ENCODE results near the gene TELO2.
"Not testable (repeated sequence)": the region's sequence is repeated elsewhere in the genome, so short reads cannot be mapped to it uniquely, and the experiment has no call there.

The TELO2 gene

DNA sequence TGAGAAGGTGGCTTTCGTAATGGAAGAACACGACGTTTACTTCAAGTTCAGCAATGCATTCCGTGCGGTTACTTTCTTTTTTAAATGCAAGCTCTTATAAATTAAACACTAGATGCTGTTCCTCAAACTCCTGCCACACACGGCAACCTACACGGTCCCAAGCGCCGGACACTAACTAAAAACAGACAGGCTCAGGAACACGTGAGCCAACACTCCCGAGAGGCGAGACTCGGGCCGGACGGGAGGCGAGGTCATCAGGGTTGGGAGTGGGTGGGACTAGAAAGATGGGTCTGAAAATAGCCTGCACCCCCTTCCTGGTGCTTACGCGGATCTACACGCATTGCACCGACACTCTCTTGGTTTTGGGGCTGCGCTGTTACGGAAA lies 24.7 kb upstream of the TELO2 start:
- H4K91ac ChIP-seq (ENCODE audit: low read depth, low read length) = no peak overlapping the region
- DNase-seq = no peak
- no peak overlapping the region for H3K4me2 ChIP-seq (ENCODE audit: low read length)
- no peak overlapping the region for H3K27ac ChIP-seq (ENCODE audit: low read depth, low read length)
- H2BK5ac ChIP-seq (ENCODE audit: low read depth, low read length, poor library complexity) = no peak overlapping the region
- H3K79me1 ChIP-seq (ENCODE audit: low read length) = no peaks in the 10 kb centered on the region
- H3K14ac ChIP-seq (ENCODE audit: low read length) = no peak overlapping the region
- peaks cover 2% of the 10 kb centered on the region for H3K9me3 ChIP-seq (ENCODE audit: insufficient read depth, low read depth, low read length)
- peaks cover 13 to 15% of the 10 kb centered on the region in 2 experiments for H3K4me1 ChIP-seq (ENCODE audit: control insufficient read depth in 1 of 2, insufficient read depth in 2 of 2, low read length in 2 of 2)
- H3K36me3 ChIP-seq (ENCODE audit: control insufficient read depth in 1 of 2, insufficient read depth in 2 of 2, low read length in 2 of 2) = peaks cover 5 to 6% of the 10 kb centered on the region in 2 experiments
- H3K9ac ChIP-seq (ENCODE audit: low read length) = no peak overlapping the region
- H2AFZ ChIP-seq (ENCODE audit: insufficient read depth, low read length, poor library complexity) = no peak overlapping the region
- H4K8ac ChIP-seq (ENCODE audit: low read depth, low read length) = no peak overlapping the region
- H3K27me3 ChIP-seq (ENCODE audit: insufficient read depth, low read length) = no peaks in the 10 kb centered on the region
- H3K79me2 ChIP-seq (ENCODE audit: control insufficient read depth, insufficient read depth, low read length, poor library complexity) = no peaks in the 10 kb centered on the region
- H2BK12ac ChIP-seq (ENCODE audit: low read length) = no peak overlapping the region
- H3K4ac ChIP-seq (ENCODE audit: low read depth, low read length) = no peak overlapping the region
- no CpG with 5 or more reads among the region's 22 CpGs for WGBS (ENCODE audit: extremely low coverage, insufficient coverage, insufficient read length)
- H2AK5ac ChIP-seq (ENCODE audit: low read length) = no peak overlapping the region
- H4K12ac ChIP-seq (ENCODE audit: low read depth, low read length) = no peak overlapping the region
- no peak overlapping the region for H3K18ac ChIP-seq (ENCODE audit: low read length)
- H2BK120ac ChIP-seq (ENCODE audit: insufficient read depth, low read length, poor library complexity) = no peak overlapping the region
- no peak overlapping the region for H3K4me3 ChIP-seq (ENCODE audit: low read depth, low read length)
- no peak overlapping the region for H3K23ac ChIP-seq (ENCODE audit: low read length)

DNA sequence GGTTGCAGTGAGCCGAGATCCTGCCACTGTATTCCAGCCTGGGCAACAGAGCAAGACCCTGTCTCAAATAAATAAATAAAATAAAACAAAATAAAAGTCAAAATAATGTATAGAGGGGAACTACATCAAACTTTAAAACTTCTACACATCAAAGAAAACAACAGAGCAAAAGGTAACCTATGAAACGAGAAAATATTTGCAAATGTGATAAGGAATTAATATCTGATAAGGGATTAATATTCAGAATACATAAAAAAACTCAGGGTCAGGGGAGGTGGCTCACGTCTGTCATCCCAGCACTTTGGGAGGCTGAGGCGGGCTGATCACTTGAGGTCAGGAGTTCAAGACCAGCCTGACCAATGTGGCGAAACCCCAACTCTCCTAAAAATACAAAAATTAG lies 24.0 kb upstream of the TELO2 start:
- H4K12ac ChIP-seq (ENCODE audit: low read depth, low read length); H2BK120ac ChIP-seq (ENCODE audit: insufficient read depth, low read length, poor library complexity); H3K36me3 ChIP-seq (ENCODE audit: control insufficient read depth in 1 of 2, insufficient read depth in 2 of 2, low read length in 2 of 2); H3K79me2 ChIP-seq (ENCODE audit: control insufficient read depth, insufficient read depth, low read length, poor library complexity); H3K4ac ChIP-seq (ENCODE audit: low read depth, low read length); H2BK5ac ChIP-seq (ENCODE audit: low read depth, low read length, poor library complexity); H3K27ac ChIP-seq (ENCODE audit: low read depth, low read length); H3K23ac ChIP-seq (ENCODE audit: low read length); H3K9me3 ChIP-seq (ENCODE audit: insufficient read depth, low read depth, low read length); H2AFZ ChIP-seq (ENCODE audit: insufficient read depth, low read length, poor library complexity); H2AK5ac ChIP-seq (ENCODE audit: low read length); H3K18ac ChIP-seq (ENCODE audit: low read length); H3K27me3 ChIP-seq (ENCODE audit: insufficient read depth, low read length); DNase-seq; H4K8ac ChIP-seq (ENCODE audit: low read depth, low read length); H3K4me2 ChIP-seq (ENCODE audit: low read length); H2BK12ac ChIP-seq (ENCODE audit: low read length); H3K4me3 ChIP-seq (ENCODE audit: low read depth, low read length); H3K14ac ChIP-seq (ENCODE audit: low read length); H3K9ac ChIP-seq (ENCODE audit: low read length); H4K91ac ChIP-seq (ENCODE audit: low read depth, low read length); H3K79me1 ChIP-seq (ENCODE audit: low read length): not testable (repeated sequence)
- no CpG with 5 or more reads among the region's 5 CpGs for whole genome bisulfite sequencing (ENCODE audit: extremely low coverage, insufficient coverage, insufficient read length)
- peaks cover 16 to 18% of the 10 kb centered on the region in 2 experiments for H3K4me1 ChIP-seq (ENCODE audit: control insufficient read depth in 1 of 2, insufficient read depth in 2 of 2, low read length in 2 of 2)

DNA sequence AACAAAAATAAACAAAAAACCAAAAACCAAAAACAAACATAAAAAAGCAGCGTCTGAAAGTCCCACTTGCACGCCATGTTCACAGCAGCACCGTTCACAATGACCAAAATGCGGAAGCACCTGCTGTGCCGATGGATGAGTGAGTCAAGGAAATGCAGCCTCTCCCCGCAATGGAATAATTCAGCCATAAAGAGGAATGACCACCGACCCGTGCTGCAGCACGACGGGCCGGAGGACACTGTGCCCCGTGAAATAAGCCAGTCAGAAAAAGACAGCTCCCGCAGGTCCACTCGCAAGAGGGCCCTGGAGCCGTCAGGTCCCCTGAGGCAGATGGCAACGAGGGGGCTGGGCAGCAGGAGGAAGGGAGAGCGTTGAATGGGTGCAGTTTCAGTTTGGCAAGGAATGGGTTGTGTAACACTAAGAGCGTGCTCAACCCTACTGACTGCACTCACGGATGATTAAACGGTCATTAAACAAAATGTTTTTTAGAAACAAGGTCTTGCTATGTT lies 23.4 kb upstream of the TELO2 start:
- H3K18ac ChIP-seq (ENCODE audit: low read length) = no peak overlapping the region
- WGBS (ENCODE audit: extremely low coverage, insufficient coverage, insufficient read length) = no CpG with 5 or more reads among the region's 20 CpGs
- peaks cover 5% of the 10 kb centered on the region for H3K79me2 ChIP-seq (ENCODE audit: control insufficient read depth, insufficient read depth, low read length, poor library complexity)
- H3K27ac ChIP-seq (ENCODE audit: low read depth, low read length) = no peak overlapping the region
- no peak overlapping the region for H2AFZ ChIP-seq (ENCODE audit: insufficient read depth, low read length, poor library complexity)
- H2BK120ac ChIP-seq (ENCODE audit: insufficient read depth, low read length, poor library complexity) = no peak overlapping the region
- peaks cover 19 to 24% of the 10 kb centered on the region in 2 experiments for H3K4me1 ChIP-seq (ENCODE audit: control insufficient read depth in 1 of 2, insufficient read depth in 2 of 2, low read length in 2 of 2)
- no peak overlapping the region for H3K9ac ChIP-seq (ENCODE audit: low read length)
- H4K8ac ChIP-seq (ENCODE audit: low read depth, low read length) = no peak overlapping the region
- H3K4ac ChIP-seq (ENCODE audit: low read depth, low read length) = no peak overlapping the region
- no peak overlapping the region for H3K23ac ChIP-seq (ENCODE audit: low read length)
- H2AK5ac ChIP-seq (ENCODE audit: low read length) = no peak overlapping the region
- H3K36me3 ChIP-seq (ENCODE audit: control insufficient read depth in 1 of 2, insufficient read depth in 2 of 2, low read length in 2 of 2) = peaks cover 0 to 2% of the 10 kb centered on the region in 2 experiments
- no peak overlapping the region for H2BK12ac ChIP-seq (ENCODE audit: low read length)
- DNase-seq = peak in 1 of 2 donors; percentile 42
- no peak overlapping the region for H3K4me3 ChIP-seq (ENCODE audit: low read depth, low read length)
- no peak overlapping the region for H4K91ac ChIP-seq (ENCODE audit: low read depth, low read length)
- H3K79me1 ChIP-seq (ENCODE audit: low read length) = peaks cover 4% of the 10 kb centered on the region
- no peak overlapping the region for H4K12ac ChIP-seq (ENCODE audit: low read depth, low read length)
- no peak overlapping the region for H3K4me2 ChIP-seq (ENCODE audit: low read length)
- H2BK5ac ChIP-seq (ENCODE audit: low read depth, low read length, poor library complexity) = no peak overlapping the region
- no peaks in the 10 kb centered on the region for H3K27me3 ChIP-seq (ENCODE audit: insufficient read depth, low read length)
- H3K9me3 ChIP-seq (ENCODE audit: insufficient read depth, low read depth, low read length) = peaks cover 2% of the 10 kb centered on the region
- no peak overlapping the region for H3K14ac ChIP-seq (ENCODE audit: low read length)

DNA sequence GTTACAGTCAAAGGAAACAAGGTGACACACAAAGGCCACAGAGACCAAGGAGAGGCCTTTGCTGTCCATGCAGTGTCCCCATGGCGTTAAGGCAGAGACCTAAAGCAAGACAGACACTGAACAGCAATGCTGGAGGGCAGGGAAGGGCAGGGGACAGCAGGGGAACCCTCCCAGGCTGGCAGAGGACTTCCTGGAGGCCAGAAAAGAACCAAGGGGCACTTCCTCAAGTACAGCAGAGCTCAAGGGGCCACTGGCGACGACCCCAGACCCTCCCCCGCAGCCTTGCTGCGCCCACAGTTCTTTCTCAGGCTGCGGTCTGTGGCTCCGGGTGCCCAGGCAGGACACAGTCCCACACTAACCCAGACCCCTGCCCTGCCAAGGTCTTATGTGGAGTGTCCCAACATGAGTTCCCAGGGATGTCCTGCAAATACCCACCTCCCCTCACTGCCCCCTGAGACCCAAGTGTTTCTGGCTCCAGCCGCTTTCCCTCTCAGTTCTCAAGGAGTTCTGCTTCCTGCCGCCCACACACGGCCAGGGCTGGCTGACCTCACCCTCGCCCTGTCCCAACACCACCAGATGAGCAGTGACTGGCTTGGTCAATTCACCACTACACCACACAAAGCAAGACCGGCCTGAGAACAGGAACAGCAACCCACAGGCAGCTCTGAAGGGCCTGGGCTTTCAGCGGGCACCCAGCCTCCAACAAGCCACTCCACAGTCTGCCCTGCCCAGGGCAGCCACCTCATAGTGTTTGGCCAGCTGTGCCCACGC lies 22.5 kb upstream of the TELO2 start:
- Histone ChIP-seq H3K4ac (ENCODE audit: low read depth, low read length) (peak overlapping the region; percentile 16), H2AK5ac (ENCODE audit: low read length) (no peak overlapping the region), H4K8ac (ENCODE audit: low read depth, low read length) (no peak overlapping the region), H2BK120ac (ENCODE audit: insufficient read depth, low read length, poor library complexity) (no peak overlapping the region), H3K18ac (ENCODE audit: low read length) (peak overlapping the region; percentile 29), H3K27ac (ENCODE audit: low read depth, low read length) (peak overlapping the region; percentile 2), H3K4me2 (ENCODE audit: low read length) (peak overlapping the region; percentile 1), H3K4me3 (ENCODE audit: low read depth, low read length) (no peak overlapping the region), H3K9ac (ENCODE audit: low read length) (no peak overlapping the region), H3K4me1 (ENCODE audit: control insufficient read depth in 1 of 2, insufficient read depth in 2 of 2, low read length in 2 of 2) (peaks cover 24 to 29% of the 10 kb centered on the region in 2 experiments), H3K79me1 (ENCODE audit: low read length) (peaks cover 10% of the 10 kb centered on the region), H3K79me2 (ENCODE audit: control insufficient read depth, insufficient read depth, low read length, poor library complexity) (peaks cover 8% of the 10 kb centered on the region), H2BK12ac (ENCODE audit: low read length) (no peak overlapping the region), H3K36me3 (ENCODE audit: control insufficient read depth in 1 of 2, insufficient read depth in 2 of 2, low read length in 2 of 2) (no peaks in the 10 kb centered on the region), H2BK5ac (ENCODE audit: low read depth, low read length, poor library complexity) (no peak overlapping the region), H4K91ac (ENCODE audit: low read depth, low read length) (peak overlapping the region; percentile 10), H4K12ac (ENCODE audit: low read depth, low read length) (no peak overlapping the region), H2AFZ (ENCODE audit: insufficient read depth, low read length, poor library complexity) (no peak overlapping the region), H3K27me3 (ENCODE audit: insufficient read depth, low read length) (no peaks in the 10 kb centered on the region), H3K9me3 (ENCODE audit: insufficient read depth, low read depth, low read length) (peaks cover 2% of the 10 kb centered on the region), H3K14ac (ENCODE audit: low read length) (no peak overlapping the region), H3K23ac (ENCODE audit: low read length) (no peak overlapping the region)
- peak; percentile 15 to 21 for DNase-seq
- no CpG with 5 or more reads among the region's 14 CpGs for WGBS (ENCODE audit: extremely low coverage, insufficient coverage, insufficient read length)
